Bronchial epithelial cell (primary cell): ENCODE data around the gene ADAM10. TPM values are rescaled to one million over a fixed set of nuclear protein-coding genes. Genes with fewer than 3 reads are reported as not detected.

ENCODE experiments used
- DNase-seq: peaks from one replicate; pipeline ENCODE4 v3.0.0-alpha.2; 2010; ENCODE audit warnings: low read depth
- FAIRE-seq: peaks from 2 replicates; lab custom pipeline; 2011; peaks lifted over from hg19 to GRCh38; lab: Jason Lieb, UNC
- H3K27me3 ChIP-seq: 2 replicates; pipeline ENCODE4 v1.5.1; 2011; ENCODE audit warnings: low read length; ENCODE audit not compliant: control insufficient read depth, insufficient read depth
- H3K36me3 ChIP-seq: 2 replicates; pipeline ENCODE4 v1.5.1; 2011; ENCODE audit warnings: low read length; ENCODE audit not compliant: control insufficient read depth, insufficient read depth
- H3K4me3 ChIP-seq: 2 replicates; pipeline ENCODE4 v1.5.1; 2011; ENCODE audit warnings: mild to moderate bottlenecking, low read depth, low read length, control low read depth
- CTCF ChIP-seq: IDR thresholded peaks from 2 replicates; pipeline ENCODE4 v1.5.1; 2011; ENCODE audit warnings: mild to moderate bottlenecking, moderate library complexity, low read length, control low read depth, inconsistent platforms; ENCODE audit not compliant: insufficient read depth, severe bottlenecking
- total RNA-seq: library from RNA; depleted of rRNA; stranded (reverse); fragments of >200 nt; gene quantifications from 2 replicates; pipeline ENCODE4 v1.2.1, GENCODE V29; 2014

ADAM10 gene
- total RNA-seq, 1 donor from 2014 or later, result 112 TPM

GRCh38 chr15:58587486-58587885, 162.0 kb downstream of the ADAM10 start:
- no peak overlapping the region for H3K4me3 ChIP-seq
- no peaks in the 10 kb centered on the region for H3K36me3 ChIP-seq
- TF ChIP-seq CTCF, result no peak
- DNase-seq (no peak), FAIRE-seq (no peak)
- no peaks in the 10 kb centered on the region for H3K27me3 ChIP-seq

- no peak for FAIRE-seq
- H3K4me3 ChIP-seq, result no peak overlapping the region
- DNase-seq, result no peak
These were observed 163.6 kb downstream of the ADAM10 start for GRCh38 chr15:58585693-58586443.

GRCh38 chr15:58584789-58585461, 164.6 kb downstream of the ADAM10 start:
- H3K27me3 ChIP-seq, result no peaks in the 10 kb centered on the region
- TF ChIP-seq CTCF, result no peak
- peak; percentile 43 for FAIRE-seq

More at GRCh38 chr15:58585693-58586443, 163.6 kb downstream of the ADAM10 start:
- Histone ChIP-seq H3K27me3 (no peaks in the 10 kb centered on the region), H3K36me3 (no peaks in the 10 kb centered on the region)
- TF ChIP-seq CTCF, result no peak

GRCh38 chr15:58583171-58583908, 166.2 kb downstream of the ADAM10 start:
- Histone ChIP-seq H3K27me3 (no peaks in the 10 kb centered on the region), H3K36me3 (no peaks in the 10 kb centered on the region), H3K4me3 (no peak overlapping the region)
- DNase-seq (no peak), FAIRE-seq (no peak)
- TF ChIP-seq CTCF, result no peak

More at GRCh38 chr15:58584789-58585461, 164.6 kb downstream of the ADAM10 start:
- Histone ChIP-seq H3K4me3 (no peak overlapping the region), H3K36me3 (no peaks in the 10 kb centered on the region)
- DNase-seq, result no peak

- DNase-seq (no peak), FAIRE-seq (no peak)
- Histone ChIP-seq H3K27me3 (no peaks in the 10 kb centered on the region), H3K4me3 (no peak overlapping the region), H3K36me3 (no peaks in the 10 kb centered on the region)
- no peak for TF ChIP-seq CTCF
These were observed 167.3 kb downstream of the ADAM10 start for GRCh38 chr15:58582160-58582559.
